C4-2B (cell line): ENCODE data around the gene ZRSR2.

Experiments used
- CTCF ChIP-seq: fragments of 450-650 bp; conservative IDR thresholded peaks from 2 replicates; pipeline ENCODE4 v1.5.1; 2017; ENCODE audit warnings: mild to moderate bottlenecking
- ZFX ChIP-seq: fragments of 450-650 bp; IDR thresholded peaks from 2 replicates; pipeline ENCODE4 v1.6.1; 2017

GRCh38 chrX:15745179-15745578 lies 45.1 kb upstream of the ZRSR2 start:
- TF ChIP-seq CTCF (no peak), ZFX (no peak)
